ENCODE results near the gene TREH.

DNA sequence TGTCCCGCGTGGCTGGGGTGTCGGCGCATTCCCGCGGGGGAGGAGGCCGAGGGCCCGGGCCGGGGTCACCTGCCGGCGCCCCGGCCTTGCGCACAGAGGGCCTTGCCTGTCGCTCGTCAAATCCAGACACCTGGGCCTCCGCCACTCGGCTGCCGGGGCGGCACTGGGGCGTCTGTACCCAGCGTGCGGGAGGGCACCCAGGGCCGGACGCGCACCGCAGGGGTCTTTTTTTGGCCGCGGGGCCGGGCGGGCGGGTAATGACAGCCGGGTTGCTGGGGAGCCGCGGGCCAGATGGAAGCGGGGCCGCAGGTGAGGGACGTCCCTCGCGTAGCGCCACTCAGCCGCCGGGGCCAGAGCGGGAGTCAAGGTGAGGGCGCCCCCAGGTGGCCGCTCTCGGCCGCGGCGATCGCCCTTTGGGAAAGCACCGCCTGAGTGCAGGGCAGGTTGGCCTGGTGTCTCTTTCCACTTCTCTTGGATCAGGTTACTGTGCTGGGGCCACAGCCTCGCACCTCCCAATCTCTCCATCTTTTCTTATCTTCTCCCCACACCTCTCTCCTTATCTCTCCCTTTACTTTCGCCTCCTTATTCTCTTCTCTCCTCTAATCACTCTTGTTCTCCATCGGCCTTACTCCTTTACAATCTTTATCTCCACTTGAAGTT, 68.5 kb downstream of the TREH start:
- TF ChIP-seq, protein P1, sequence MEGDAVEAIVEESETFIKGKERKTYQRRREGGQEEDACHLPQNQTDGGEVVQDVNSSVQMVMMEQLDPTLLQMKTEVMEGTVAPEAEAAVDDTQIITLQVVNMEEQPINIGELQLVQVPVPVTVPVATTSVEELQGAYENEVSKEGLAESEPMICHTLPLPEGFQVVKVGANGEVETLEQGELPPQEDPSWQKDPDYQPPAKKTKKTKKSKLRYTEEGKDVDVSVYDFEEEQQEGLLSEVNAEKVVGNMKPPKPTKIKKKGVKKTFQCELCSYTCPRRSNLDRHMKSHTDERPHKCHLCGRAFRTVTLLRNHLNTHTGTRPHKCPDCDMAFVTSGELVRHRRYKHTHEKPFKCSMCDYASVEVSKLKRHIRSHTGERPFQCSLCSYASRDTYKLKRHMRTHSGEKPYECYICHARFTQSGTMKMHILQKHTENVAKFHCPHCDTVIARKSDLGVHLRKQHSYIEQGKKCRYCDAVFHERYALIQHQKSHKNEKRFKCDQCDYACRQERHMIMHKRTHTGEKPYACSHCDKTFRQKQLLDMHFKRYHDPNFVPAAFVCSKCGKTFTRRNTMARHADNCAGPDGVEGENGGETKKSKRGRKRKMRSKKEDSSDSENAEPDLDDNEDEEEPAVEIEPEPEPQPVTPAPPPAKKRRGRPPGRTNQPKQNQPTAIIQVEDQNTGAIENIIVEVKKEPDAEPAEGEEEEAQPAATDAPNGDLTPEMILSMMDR (IDR thresholded peaks at IDR 0.05; ENCODE audit: low read length): peak; percentile 69
- TF ChIP-seq EZH2 (optimal IDR thresholded peaks at IDR 0.05; ENCODE audit: low read depth, low read length) (no peak), EZH2phosphoT487 (IDR thresholded peaks at IDR 0.05; ENCODE audit: low read length) (no peak)
